PC-9 (cell line): ENCODE data around the gene KIF16B. TPM values are rescaled to one million over a fixed set of nuclear protein-coding genes. Genes with fewer than 3 reads are reported as not detected.

Experiments used
- BruUV-seq: library from RNA; stranded (reverse); fragments of 400-500 nt; replicated peaks from 2 replicates; lab custom pipeline; 2021; lab: Mats Ljungman, UMichigan
- CTCF ChIA-PET: fragments of 300-600 bp; sonication (Branson Sonifier 250); formaldehyde crosslinking; loops from one replicate; lab custom pipeline; 2022; ENCODE audit warnings: antibody characterized with exemption; lab: Charles Lee
- POLR2A ChIA-PET: fragments of 300-600 bp; sonication (Branson Sonifier 250); formaldehyde crosslinking; loops from one replicate; lab custom pipeline; 2022; ENCODE audit warnings: antibody characterized with exemption; ENCODE audit not compliant: unreplicated experiment; lab: Charles Lee
- DNase-seq, 2 experiments: peaks; one replicate each; pipeline versions ENCODE4 v3.0.0 to v3.0.0-alpha.2; 2015 to 2022; ENCODE audit warnings: mixed read lengths in 1 of 2
- H2AFZ ChIP-seq: fragments of 200-600 bp; sonication (generic); 2 replicates; pipeline ENCODE4 v1.8.1; 2017; ENCODE audit warnings: antibody characterized with exemption
- H3F3A ChIP-seq: fragments of 200-600 bp; sonication (generic); 2 replicates; pipeline ENCODE4 v1.8.1; 2017; ENCODE audit warnings: antibody characterized with exemption, mild to moderate bottlenecking, low read depth; ENCODE audit not compliant: insufficient read depth
- H3K27ac ChIP-seq: fragments of 200-600 bp; sonication (generic); 2 replicates; pipeline ENCODE4 v1.6.1; 2016; ENCODE audit warnings: mixed run types
- H3K27me3 ChIP-seq: fragments of 200-600 bp; sonication (generic); 2 replicates; pipeline ENCODE4 v1.6.1; 2016; ENCODE audit warnings: low read depth, mixed run types; ENCODE audit not compliant: insufficient read depth
- H3K36me3 ChIP-seq: fragments of 200-600 bp; sonication (generic); 2 replicates; pipeline ENCODE4 v1.6.1; 2016; ENCODE audit warnings: low read depth, mixed run types
- H3K4me1 ChIP-seq: fragments of 200-600 bp; sonication (generic); replicated peaks from 2 replicates; pipeline ENCODE4 v1.6.1; 2016; ENCODE audit warnings: mixed run types; ENCODE audit not compliant: insufficient read depth
- H3K4me2 ChIP-seq: fragments of 200-600 bp; sonication (generic); 2 replicates; pipeline ENCODE4 v1.6.1; 2017; ENCODE audit warnings: mixed run types
- H3K4me3 ChIP-seq: fragments of 200-600 bp; sonication (generic); 2 replicates; pipeline ENCODE4 v1.6.1; 2016; ENCODE audit warnings: mixed run types
- H3K79me2 ChIP-seq: fragments of 200-600 bp; sonication (generic); 2 replicates; pipeline ENCODE4 v1.6.1; 2017; ENCODE audit warnings: low read depth, mixed run types
- H3K9me2 ChIP-seq: fragments of 200-600 bp; sonication (generic); 2 replicates; pipeline ENCODE4 v1.8.1; 2017; ENCODE audit warnings: mild to moderate bottlenecking; ENCODE audit not compliant: insufficient read depth
- H3K9me3 ChIP-seq: fragments of 200-600 bp; sonication (generic); 2 replicates; pipeline ENCODE4 v1.8.1; 2016; ENCODE audit warnings: low read depth; ENCODE audit not compliant: insufficient read depth
- H4K20me1 ChIP-seq: fragments of 200-600 bp; sonication (generic); 2 replicates; pipeline ENCODE4 v1.8.1; 2017; ENCODE audit not compliant: insufficient read depth
- CTCF ChIP-seq: fragments of 200-600 bp; sonication (generic); conservative IDR thresholded peaks from 2 replicates; pipeline ENCODE4 v1.6.1; 2017; ENCODE audit warnings: mixed run types, antibody characterized with exemption, mild to moderate bottlenecking, moderate library complexity
- EZH2 ChIP-seq: fragments of 200-600 bp; sonication (generic); IDR thresholded peaks from 2 replicates; pipeline ENCODE4 v1.8.0; 2017; ENCODE audit warnings: antibody characterized with exemption, low read depth
- intact Hi-C: fragments of 100-400 bp; cut with micrococcal nuclease; formaldehyde crosslinking; loops from one replicate; pipeline ENCODE4 v1.10.0; 2022; ENCODE audit not compliant: unreplicated experiment
- total RNA-seq: library from RNA; stranded (reverse); gene quantifications from 2 replicates; pipeline ENCODE4 v1.2.3, GENCODE V29; 2021

The KIF16B gene
- total RNA-seq, 1 experiment from 2014 or later, result 17.6 TPM

DNA sequence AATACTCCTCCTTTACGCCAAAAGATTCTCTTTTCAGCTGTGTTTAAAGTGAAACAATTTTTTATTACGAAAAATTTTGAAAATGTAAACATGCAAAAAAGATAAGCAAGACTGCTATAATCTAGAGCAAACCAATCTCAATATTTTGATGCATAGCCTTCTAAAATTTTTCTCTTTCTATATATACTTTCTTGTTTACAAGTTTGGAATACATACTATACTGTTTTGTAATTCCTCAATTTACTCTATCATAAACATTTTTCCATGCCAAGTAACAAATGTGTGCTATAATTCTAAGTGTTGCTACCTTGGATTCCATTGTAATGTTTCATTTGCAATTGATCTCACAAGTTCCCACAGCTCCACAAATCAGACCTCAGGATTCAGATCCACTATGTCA lies 43.1 kb upstream of the KIF16B start:
- Histone ChIP-seq H3K4me1 (peaks cover 10% of the 10 kb centered on the region), H3F3A (no peaks in the 10 kb centered on the region), H3K79me2 (no peaks in the 10 kb centered on the region), H3K4me2 (no peak overlapping the region), H3K9me3 (no peaks in the 10 kb centered on the region), H3K4me3 (no peak overlapping the region), H3K27ac (no peak overlapping the region), H2AFZ (no peak overlapping the region), H4K20me1 (no peaks in the 10 kb centered on the region), H3K9me2 (no peaks in the 10 kb centered on the region), H3K36me3 (no peaks in the 10 kb centered on the region), H3K27me3 (no peaks in the 10 kb centered on the region)
- intact Hi-C loops, result no loop called here
- ChIA-PET CTCF (no interaction called here), POLR2A (no interaction called here)
- no peak for TF ChIP-seq EZH2
- TF ChIP-seq CTCF, result no peak
- no peak for DNase-seq
- no TSS peak for BruUV-seq

GRCh38 chr20:16615199-16615598 lies 42.0 kb upstream of the KIF16B start:
- ChIA-PET POLR2A (interaction anchor here (0.7 kb wide), 1 partner anchor 133 kb away, joined by 3 read pairs; no protein-coding TSS in a partner anchor), CTCF (no interaction called here)
- TF ChIP-seq CTCF (no peak), EZH2 (no peak)
- H4K20me1 ChIP-seq, result no peaks in the 10 kb centered on the region
- H3K79me2 ChIP-seq, result no peaks in the 10 kb centered on the region
- peak; percentile 37 to 63 for DNase-seq
- H3F3A ChIP-seq, result no peaks in the 10 kb centered on the region
- no peaks in the 10 kb centered on the region for H3K9me3 ChIP-seq
- no peaks in the 10 kb centered on the region for H3K9me2 ChIP-seq
- BruUV-seq, result no TSS peak
- no peaks in the 10 kb centered on the region for H3K36me3 ChIP-seq
- peaks cover 10% of the 10 kb centered on the region for H3K4me1 ChIP-seq
- no peak overlapping the region for H2AFZ ChIP-seq
- intact Hi-C loops, result no loop called here
- H3K27me3 ChIP-seq, result no peaks in the 10 kb centered on the region
- no peak overlapping the region for H3K4me3 ChIP-seq
- peak overlapping the region; percentile 41 for H3K4me2 ChIP-seq
- H3K27ac ChIP-seq, result no peak overlapping the region

GRCh38 chr20:16613954-16614353 lies 40.7 kb upstream of the KIF16B start:
- no TSS peak for BruUV-seq
- H3K27ac ChIP-seq, result no peak overlapping the region
- DNase-seq, result no peak
- ChIA-PET CTCF (no interaction called here), POLR2A (no interaction called here)
- no peak overlapping the region for H2AFZ ChIP-seq
- TF ChIP-seq EZH2 (no peak), CTCF (no peak)
- H3K4me2 ChIP-seq, result no peak overlapping the region
- intact Hi-C loops, result no loop called here
- no peaks in the 10 kb centered on the region for H3F3A ChIP-seq
- H3K36me3 ChIP-seq, result no peaks in the 10 kb centered on the region
- no peaks in the 10 kb centered on the region for H3K9me2 ChIP-seq
- no peaks in the 10 kb centered on the region for H3K27me3 ChIP-seq
- H3K4me1 ChIP-seq, result peaks cover 10% of the 10 kb centered on the region
- no peaks in the 10 kb centered on the region for H3K79me2 ChIP-seq
- no peaks in the 10 kb centered on the region for H3K9me3 ChIP-seq
- no peak overlapping the region for H3K4me3 ChIP-seq
- no peaks in the 10 kb centered on the region for H4K20me1 ChIP-seq
